Fibroblast of lung (primary cell): Measurements from ENCODE around the gene BDH1. TPM values are rescaled to one million over a fixed set of nuclear protein-coding genes. Genes with fewer than 3 reads are reported as not detected.

Experiments
- DNase-seq, 2 donors: peaks; one replicate each; pipeline versions ENCODE4 v3.0.0 to v3.0.0-alpha.2; 2010; ENCODE audit warnings: low read depth in 2 of 2
- H2AFZ ChIP-seq: 2 replicates; pipeline ENCODE4 v1.5.1; 2012; ENCODE audit warnings: low read length, control low read depth, inconsistent platforms
- H3K27ac ChIP-seq: 2 replicates; pipeline ENCODE4 v1.5.1; 2011; ENCODE audit warnings: low read length, control low read depth; ENCODE audit not compliant: insufficient read depth
- H3K27me3 ChIP-seq: 2 replicates; pipeline ENCODE4 v1.5.1; 2011; ENCODE audit warnings: mild to moderate bottlenecking, low read length; ENCODE audit not compliant: control insufficient read depth, insufficient read depth
- H3K36me3 ChIP-seq: 2 replicates; pipeline ENCODE4 v1.5.1; 2011; ENCODE audit warnings: low read length; ENCODE audit not compliant: control insufficient read depth, insufficient read depth
- H3K4me1 ChIP-seq: 2 replicates; pipeline ENCODE4 v1.5.1; 2011; ENCODE audit warnings: low read length; ENCODE audit not compliant: control insufficient read depth, insufficient read depth; ENCODE audit errors: extremely low read depth
- H3K4me2 ChIP-seq: 2 replicates; pipeline ENCODE4 v1.5.1; 2011; ENCODE audit warnings: low read length, control low read depth; ENCODE audit not compliant: insufficient read depth; ENCODE audit errors: extremely low read depth
- H3K4me3 ChIP-seq, 4 experiments: fragments of 200-600 bp in 1 of 4; sonication (generic) in 1 of 4; replicated peaks in 1 of 4; 2 replicates each; pipeline ENCODE4 v1.5.1; 2011 to 2016; ENCODE audit warnings: low read length in 4 of 4, low read depth in 3 of 4, mild to moderate bottlenecking in 3 of 4, control low read depth in 2 of 4, inconsistent platforms in 1 of 4, mixed read lengths in 1 of 4; ENCODE audit not compliant: insufficient read depth in 1 of 4; ENCODE audit errors: control extremely low read depth in 1 of 4
- H3K79me2 ChIP-seq: 2 replicates; pipeline ENCODE4 v1.5.1; 2012; ENCODE audit warnings: mild to moderate bottlenecking, low read length, inconsistent platforms; ENCODE audit not compliant: control insufficient read depth, insufficient read depth
- H3K9ac ChIP-seq: 2 replicates; pipeline ENCODE4 v1.5.1; 2011; ENCODE audit warnings: mild to moderate bottlenecking, low read length, control low read depth; ENCODE audit not compliant: insufficient read depth
- H3K9me3 ChIP-seq: 2 replicates; pipeline ENCODE4 v1.5.1; 2012; ENCODE audit warnings: low read depth, low read length; ENCODE audit not compliant: control insufficient read depth, insufficient read depth
- H4K20me1 ChIP-seq: 2 replicates; pipeline ENCODE4 v1.5.1; 2011; ENCODE audit warnings: low read length; ENCODE audit not compliant: control insufficient read depth, insufficient read depth; ENCODE audit errors: extremely low read depth
- EZH2 ChIP-seq: IDR thresholded peaks from 2 replicates; pipeline ENCODE4 v1.5.1; 2012; ENCODE audit warnings: low read length, control low read depth, mild to moderate bottlenecking; ENCODE audit errors: missing control alignments
- polyA plus RNA-seq, 2 donors: library from polyadenylated mRNA; depleted of rRNA in 1 of 2; stranded (reverse) in 1 of 2; unstranded in 1 of 2; fragments of >200 nt; gene quantifications; 2 replicates each; pipeline ENCODE4 v1.2.1, GENCODE V29; 2011 to 2012; ENCODE audit warnings: missing spikeins in 1 of 2
- total RNA-seq: library from RNA; depleted of rRNA; stranded (reverse); fragments of >200 nt; gene quantifications from 2 replicates; pipeline ENCODE4 v1.2.1, GENCODE V29; 2014
- TF ChIP-seq, protein P1 (sequence below), 2 donors: IDR thresholded peaks in 1 of 2; conservative IDR thresholded peaks in 1 of 2; 1 replicate in 1 of 2; 2 replicates in 1 of 2; pipeline ENCODE4 v1.5.1; 2011 to 2012; ENCODE audit warnings: low read length in 2 of 2, control low read depth in 1 of 2, inconsistent platforms in 1 of 2, low read depth in 1 of 2, mild to moderate bottlenecking in 1 of 2

BDH1 gene
- total and polyA plus RNA-seq, 2 donors (not counting 1 experiment from before 2014, with no cell fraction given), result 0.66 to 3.1 TPM

DNA sequence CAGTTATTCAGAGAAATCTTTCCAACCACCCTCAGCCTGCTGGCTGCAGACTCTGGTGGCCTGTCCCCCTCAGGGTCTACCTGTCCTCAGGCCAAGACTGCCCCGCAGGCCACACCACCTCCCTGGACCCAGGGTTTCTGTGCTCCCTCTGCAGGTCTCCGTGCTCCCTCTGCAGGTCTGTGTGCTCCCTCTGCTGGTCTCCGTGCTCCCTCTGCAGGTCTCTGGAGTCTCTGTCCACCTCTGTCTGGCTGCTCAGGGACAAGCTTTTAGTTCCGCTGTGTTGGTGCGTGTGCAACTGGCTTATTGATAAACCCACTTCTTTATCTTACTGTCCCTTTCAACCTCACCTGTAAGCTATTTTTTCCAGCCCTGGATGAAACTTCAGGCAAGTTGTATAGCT lies 30.1 kb downstream of the BDH1 start:
- Histone ChIP-seq H3K36me3 (no peaks in the 10 kb centered on the region), H3K79me2 (no peaks in the 10 kb centered on the region), H3K27ac (no peak overlapping the region), H3K4me1 (peaks cover 3% of the 10 kb centered on the region), H2AFZ (no peak overlapping the region), H4K20me1 (no peaks in the 10 kb centered on the region), H3K9ac (no peak overlapping the region), H3K4me3 (no peak overlapping the region), H3K9me3 (no peaks in the 10 kb centered on the region), H3K27me3 (no peaks in the 10 kb centered on the region), H3K4me2 (no peak overlapping the region)
- peak in 1 of 2 donors; percentile 29 for DNase-seq
- TF ChIP-seq, protein P1, sequence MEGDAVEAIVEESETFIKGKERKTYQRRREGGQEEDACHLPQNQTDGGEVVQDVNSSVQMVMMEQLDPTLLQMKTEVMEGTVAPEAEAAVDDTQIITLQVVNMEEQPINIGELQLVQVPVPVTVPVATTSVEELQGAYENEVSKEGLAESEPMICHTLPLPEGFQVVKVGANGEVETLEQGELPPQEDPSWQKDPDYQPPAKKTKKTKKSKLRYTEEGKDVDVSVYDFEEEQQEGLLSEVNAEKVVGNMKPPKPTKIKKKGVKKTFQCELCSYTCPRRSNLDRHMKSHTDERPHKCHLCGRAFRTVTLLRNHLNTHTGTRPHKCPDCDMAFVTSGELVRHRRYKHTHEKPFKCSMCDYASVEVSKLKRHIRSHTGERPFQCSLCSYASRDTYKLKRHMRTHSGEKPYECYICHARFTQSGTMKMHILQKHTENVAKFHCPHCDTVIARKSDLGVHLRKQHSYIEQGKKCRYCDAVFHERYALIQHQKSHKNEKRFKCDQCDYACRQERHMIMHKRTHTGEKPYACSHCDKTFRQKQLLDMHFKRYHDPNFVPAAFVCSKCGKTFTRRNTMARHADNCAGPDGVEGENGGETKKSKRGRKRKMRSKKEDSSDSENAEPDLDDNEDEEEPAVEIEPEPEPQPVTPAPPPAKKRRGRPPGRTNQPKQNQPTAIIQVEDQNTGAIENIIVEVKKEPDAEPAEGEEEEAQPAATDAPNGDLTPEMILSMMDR (conservative IDR thresholded peaks at IDR 0.05 in 1 of 2, IDR thresholded peaks at IDR 0.05 in 1 of 2; ENCODE audit: low read depth in 1 of 2, low read length in 2 of 2), result no peak
- no peak for TF ChIP-seq EZH2

DNA sequence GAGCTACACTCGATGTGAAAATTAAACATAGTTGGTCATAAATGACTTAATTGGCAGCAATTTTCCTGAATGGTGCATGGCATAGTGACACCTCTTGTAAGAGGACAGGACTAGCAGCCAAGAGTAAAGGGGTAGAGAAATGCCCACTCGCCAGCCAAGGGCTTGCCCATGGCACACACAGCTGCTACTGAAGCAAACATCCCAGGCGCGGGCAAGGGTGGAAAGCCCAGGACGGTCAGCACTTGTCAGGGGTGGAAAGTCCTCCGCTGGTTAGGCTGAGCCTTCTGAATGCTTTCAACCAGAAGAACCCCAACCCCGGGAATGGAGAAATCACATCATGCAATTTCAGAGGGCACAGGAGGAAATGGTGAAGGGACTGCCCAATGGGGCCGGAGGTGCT lies 31.6 kb downstream of the BDH1 start:
- Histone ChIP-seq H2AFZ (no peak overlapping the region), H3K36me3 (no peaks in the 10 kb centered on the region), H3K4me1 (peaks cover 3% of the 10 kb centered on the region), H3K4me2 (no peak overlapping the region), H3K27me3 (no peaks in the 10 kb centered on the region), H3K4me3 (no peak overlapping the region), H3K9ac (no peak overlapping the region), H3K27ac (no peak overlapping the region), H3K9me3 (no peaks in the 10 kb centered on the region), H3K79me2 (no peaks in the 10 kb centered on the region), H4K20me1 (no peaks in the 10 kb centered on the region)
- TF ChIP-seq, protein P1 (conservative IDR thresholded peaks at IDR 0.05 in 1 of 2, IDR thresholded peaks at IDR 0.05 in 1 of 2; ENCODE audit: low read depth in 1 of 2, low read length in 2 of 2), result no peak
- TF ChIP-seq EZH2, result no peak
- no peak for DNase-seq

DNA sequence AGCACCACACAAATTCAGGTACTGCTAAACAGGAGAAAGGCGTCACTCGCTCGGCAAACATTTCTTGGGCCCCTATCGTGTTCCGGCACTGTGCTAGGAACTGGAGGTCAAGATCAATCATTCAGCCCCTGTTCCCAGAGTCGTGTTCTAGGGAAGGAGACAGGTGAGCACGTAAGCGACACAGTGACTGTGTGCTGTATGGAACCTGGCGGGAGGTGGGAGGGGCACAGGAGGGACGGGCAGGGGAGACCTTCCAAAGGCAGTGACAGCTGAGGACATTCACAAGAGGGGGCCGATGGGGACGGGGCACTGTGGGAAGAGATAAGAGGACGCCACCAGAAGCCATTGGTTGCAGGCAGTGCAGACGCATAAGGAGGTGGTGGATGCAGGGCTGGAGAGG lies 32.2 kb downstream of the BDH1 start:
- Histone ChIP-seq H3K4me2 (no peak overlapping the region), H3K36me3 (no peaks in the 10 kb centered on the region), H3K4me1 (peaks cover 3% of the 10 kb centered on the region), H3K9me3 (no peaks in the 10 kb centered on the region), H3K9ac (no peak overlapping the region), H4K20me1 (no peaks in the 10 kb centered on the region), H3K4me3 (no peak overlapping the region), H3K27ac (no peak overlapping the region), H3K27me3 (no peaks in the 10 kb centered on the region), H2AFZ (no peak overlapping the region), H3K79me2 (no peaks in the 10 kb centered on the region)
- TF ChIP-seq, protein P1 (conservative IDR thresholded peaks at IDR 0.05 in 1 of 2, IDR thresholded peaks at IDR 0.05 in 1 of 2; ENCODE audit: low read depth in 1 of 2, low read length in 2 of 2), result no peak
- TF ChIP-seq EZH2, result no peak
- DNase-seq, result no peak
